HG03039 (cell line): Measurements from ENCODE around the gene SLC34A3.

Experiments
- ATAC-seq: cut with Tn5 transposase; IDR thresholded peaks from one replicate; pipeline ENCODE4 v1.9.1; 2021; ENCODE audit warnings: mild to moderate bottlenecking, moderate library complexity; ENCODE audit not compliant: unreplicated experiment

Gene SLC34A3

DNA sequence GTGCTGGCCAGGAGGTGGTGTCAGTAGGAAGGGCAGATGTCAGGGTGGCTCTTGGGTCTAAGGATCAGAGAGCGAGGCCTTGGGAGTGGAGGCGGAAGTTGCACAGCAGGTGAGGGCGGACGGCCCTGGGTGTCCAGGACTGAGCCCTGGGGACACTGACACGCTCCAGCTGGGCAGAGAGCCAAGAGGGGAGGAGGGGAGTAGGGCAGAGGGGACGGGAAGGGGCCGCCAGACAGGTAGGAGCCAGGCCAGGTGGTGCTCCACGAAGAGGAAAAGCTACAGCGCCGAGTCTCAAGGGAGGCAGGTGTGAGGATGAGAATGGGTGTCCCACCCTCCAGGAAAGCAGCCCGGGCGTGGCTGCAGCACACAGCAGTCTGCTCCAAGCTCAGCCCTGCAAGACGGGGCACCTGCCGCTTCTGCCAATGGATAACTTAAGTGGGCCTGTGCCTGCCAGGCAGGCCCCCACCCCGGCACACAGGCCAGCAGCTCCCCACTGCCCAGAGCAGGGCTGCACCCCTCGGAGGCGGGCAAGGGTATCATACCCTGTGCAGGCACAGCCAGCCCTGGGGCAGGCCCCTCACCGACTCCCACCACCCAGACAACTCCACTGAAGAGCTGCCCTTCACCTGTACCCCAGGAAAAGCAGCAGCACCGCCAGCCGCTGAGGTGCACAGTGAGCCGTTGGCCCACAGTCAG is 35.0 kb upstream of the SLC34A3 start:
- no peak for ATAC-seq

DNA sequence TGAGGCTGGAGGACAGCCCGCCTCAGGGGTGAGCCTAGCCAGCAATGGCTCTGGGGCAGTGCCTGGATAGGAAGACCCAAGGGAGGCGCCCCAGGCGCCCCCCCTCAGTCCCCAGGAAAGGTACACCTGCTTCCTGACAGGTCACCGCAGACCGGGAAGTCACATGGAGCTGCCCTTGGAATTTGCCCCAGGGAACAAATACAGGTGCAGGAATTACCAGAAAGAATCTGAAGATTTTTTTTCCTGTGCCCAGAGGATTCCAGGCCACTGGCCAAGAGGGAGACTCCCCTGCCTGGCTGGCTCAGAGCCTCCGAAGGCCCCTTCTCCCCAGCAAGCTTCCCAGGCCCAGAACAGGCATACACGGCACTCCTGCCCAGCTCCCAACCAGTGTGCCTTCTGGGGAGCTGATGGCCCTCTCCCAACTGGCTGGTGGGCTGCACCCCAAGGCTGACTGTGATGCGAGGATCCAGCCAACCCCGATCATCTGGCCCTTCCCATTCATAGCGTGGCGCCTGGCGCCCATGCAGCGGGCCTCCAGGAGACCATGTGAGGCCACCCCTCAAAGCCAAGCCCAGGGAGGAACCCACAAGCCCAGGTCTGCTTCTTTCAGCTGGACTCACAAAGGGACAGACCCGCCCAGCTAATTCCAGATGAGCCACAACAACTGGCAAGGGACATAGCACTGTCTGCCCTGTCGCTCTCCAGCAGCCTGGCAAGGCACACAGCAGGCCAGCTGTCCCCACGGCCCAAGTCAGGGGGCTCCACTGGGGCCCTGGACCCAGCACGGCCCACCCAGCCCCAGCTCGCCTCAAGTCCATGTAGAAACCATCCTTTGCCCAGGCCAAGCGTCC is 32.4 kb upstream of the SLC34A3 start:
- ATAC-seq = no peak

DNA sequence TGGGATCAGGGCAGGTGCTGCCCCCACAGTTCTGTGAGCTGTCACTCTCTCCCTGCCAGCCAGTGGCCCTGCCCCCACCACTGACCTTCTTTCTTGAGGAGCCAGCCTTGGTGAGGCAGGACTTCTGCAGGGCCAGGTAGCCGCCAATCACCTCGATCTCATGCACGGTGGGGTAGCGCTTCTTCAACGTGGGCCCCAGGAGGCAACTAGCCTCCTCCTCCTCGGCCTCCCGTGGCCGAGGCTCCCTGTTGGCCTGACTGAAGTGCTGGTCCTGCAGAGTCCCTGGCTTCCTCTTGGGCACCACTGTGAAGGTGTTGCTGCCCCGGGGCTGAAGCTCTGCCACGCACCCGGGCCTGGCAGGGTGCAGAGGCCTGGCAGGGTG is 31.8 kb upstream of the SLC34A3 start:
- ATAC-seq = no peak

DNA sequence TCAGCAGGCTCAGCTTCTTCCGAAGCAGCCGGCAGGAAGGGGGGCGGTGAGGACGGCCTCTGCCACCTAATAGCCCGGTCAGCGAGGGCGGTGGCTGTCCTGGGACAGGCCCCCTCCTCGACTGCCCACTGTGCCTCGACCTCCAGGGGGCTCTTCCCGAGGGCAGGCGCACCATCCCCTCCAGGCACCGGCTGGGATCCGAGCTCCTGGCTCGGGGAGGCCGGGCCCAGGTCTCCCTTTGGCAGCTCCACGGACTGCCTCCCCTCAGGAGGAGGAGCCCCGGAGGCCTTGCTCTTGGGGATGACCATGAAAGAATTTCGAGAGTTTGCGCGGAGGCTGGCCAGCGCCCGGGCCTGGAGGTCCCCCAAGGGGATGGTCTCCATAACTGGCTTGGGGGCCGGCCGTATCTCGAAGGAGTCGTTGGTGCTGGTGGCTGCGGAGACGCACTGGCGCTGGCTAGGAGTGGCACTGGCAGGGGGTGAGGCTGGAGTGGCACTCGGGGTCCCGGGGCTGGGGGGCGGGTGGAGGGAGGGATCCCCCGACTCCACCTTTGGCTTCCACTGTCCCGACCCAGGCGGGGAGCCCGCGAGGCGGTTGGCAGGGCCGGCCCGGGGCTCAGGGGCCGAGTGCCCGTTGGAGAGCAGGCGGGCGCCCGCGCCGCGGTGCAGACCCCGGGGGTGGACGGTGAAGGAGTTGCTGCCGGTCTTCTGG is 31.1 kb upstream of the SLC34A3 start:
- no peak for ATAC-seq

DNA sequence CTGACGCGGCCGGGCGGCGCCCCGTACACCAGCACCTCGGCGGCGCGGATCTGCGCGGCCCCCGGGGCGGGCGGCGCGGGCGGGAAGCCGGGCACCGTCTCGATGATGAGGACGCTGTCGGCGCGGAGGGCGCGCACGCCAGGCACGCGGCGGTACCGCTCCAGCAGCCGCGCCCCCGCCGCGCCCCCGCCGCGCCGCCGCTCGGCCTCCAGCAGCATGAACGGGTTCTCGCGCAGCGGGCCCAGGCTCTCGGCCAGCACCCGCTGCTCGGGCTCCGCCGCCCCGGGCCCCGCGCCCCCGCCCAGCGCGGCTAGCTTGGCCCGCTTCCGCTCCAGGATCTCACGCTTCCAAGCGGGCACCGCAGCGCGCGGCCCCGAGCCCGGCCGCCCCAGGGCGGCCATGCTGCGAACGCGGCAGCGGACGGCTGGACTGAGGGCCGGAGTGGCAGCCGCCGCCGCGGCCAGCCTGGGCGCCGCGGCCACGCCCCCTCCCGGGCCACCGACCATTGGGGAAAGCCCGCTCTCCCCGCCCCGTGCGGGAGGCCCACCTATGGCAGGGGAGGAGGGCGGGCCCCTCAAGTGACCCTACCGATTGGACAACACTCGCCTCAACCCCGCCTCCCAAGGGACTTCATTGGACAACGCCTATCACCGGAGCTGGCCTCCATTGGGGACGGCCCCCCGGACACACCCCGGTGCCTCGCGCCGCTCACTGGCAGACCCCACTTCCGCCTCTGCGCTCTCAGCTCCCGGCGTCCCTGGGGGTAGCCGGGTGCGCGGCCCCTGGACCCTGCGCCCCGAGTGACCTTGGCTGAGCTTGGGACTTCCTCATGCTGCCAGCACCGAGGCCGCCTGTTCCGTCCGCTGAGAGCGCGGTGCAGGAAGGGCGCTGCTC is 30.1 kb upstream of the SLC34A3 start, which contains the start of gene TPRN:
Gene TPRN (minus strand): TSS at position 431 of the 894 bp plus-strand sequence. CDS start 30 bp downstream, at position 401.
- ATAC-seq = peak; percentile 82

DNA sequence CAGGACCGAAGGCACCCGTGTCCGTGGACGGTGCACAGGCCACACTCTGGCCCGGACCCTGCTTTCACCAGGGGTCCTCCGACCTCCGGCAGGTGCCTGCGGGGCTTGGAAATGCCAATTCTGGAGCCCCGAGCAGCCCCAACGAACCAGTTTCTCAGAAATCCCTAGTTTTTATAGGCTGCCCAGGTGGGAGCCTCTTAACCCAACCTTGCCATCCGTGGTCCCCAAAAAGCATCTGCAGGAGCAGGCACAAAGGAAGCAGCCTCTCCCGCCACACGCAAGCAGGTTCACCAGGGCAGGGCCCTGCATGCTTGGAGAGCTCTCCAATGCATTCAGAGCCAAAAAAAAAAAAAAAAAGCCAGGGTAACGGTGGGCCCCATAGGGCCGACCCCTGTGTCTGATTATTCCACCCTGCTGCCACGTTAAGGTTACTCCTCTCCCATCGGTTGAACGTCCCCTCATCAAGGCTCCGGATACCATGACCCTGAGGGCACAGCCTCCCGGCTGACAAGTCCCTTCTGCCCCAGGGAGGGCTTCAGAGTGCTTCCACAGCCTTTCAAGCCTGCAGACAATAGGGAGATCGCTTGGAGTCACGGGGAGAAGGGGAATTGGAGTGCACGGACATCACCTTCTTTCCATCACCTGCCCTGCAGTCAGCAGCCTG is 29.4 kb upstream of the SLC34A3 start:
- no peak for ATAC-seq

DNA sequence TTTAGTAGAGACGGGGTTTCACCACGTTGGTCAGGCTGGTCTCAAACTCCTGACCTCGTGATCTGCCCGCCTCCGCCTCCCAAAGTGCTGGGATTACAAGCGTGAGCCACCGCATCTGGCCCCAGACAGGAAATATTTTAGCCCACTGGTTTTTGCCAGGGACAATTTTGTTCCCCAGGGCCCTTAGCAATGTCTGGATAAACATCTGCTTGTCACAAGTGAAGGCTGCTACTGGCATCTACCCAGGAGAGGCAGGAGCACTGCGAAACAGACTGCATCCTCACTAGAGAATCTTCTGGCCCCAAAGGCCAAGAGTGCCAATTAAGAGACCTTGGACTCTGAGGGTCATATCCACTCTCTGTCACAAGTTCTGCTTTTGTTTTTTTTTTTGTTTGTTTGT is 27.7 kb upstream of the SLC34A3 start:
- ATAC-seq = no peak

DNA sequence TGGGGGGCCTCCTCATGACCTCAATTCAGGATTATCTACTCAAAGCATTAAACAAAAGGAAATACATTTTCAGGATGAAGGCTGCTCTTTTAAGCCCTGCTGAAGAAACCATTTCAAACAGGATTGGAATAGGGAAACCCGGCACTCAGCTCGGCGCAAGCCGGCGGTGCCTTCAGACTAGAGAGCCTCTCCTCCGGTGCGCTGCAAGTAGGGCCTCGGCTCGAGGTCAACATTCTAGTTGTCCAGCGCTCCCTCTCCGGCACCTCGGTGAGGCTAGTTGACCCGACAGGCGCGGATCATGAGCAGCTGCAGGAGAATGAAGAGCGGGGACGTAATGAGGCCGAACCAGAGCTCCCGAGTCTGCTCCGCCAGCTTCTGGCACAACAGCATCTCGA is 26.0 kb upstream of the SLC34A3 start:
- no peak for ATAC-seq

DNA sequence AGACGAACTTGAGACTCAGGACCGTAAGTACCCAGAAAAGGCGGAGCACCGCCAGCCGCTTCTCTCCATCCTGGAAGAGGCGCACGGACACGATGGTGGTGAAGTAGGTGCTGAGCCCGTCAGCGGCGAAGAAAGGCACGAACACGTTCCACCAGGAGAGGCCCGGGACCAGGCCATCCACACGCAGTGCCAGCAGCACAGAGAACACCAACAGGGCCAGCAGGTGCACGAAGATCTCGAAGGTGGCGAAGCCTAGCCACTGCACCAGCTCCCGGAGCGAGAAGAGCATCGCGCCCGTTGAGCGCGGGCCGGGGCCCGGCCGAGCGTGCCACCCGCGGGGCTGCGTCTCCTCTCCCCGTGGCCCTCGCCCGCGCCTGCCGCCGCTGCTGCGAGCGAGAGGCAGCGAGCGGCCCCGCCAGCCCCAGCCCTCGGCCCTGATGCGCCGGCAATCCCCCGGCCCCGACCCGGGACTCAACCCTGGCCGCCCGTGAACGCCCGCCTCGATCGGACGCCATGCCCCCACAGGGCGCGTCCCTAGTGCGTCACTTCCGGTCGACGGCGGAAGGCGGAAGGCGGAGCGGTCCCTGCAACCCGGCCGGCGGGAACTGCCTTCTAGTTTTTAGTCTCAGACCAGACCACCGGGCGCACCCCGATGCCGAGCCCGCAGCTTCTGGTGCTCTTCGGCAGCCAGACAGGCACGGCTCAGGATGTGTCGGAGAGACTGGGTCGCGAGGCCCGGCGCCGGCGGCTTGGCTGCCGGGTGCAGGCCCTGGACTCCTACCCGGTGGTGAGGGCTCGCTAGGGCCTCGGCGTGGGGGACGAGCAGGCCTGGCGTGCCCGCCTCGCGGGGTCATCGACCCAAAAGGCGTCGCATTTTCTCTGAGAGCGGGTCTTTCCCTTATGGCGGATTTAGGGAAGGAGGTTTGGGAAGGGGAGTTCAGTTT is 25.3 kb upstream of the SLC34A3 start, which contains the start of the genes NDOR1 and TMEM203:
Gene NDOR1 (plus strand): TSS at position 575 of the 944 bp plus-strand sequence. CDS start 78 bp downstream, at position 653.
Gene TMEM203 (minus strand): TSS at position 523 of the 944 bp plus-strand sequence. CDS start 234 bp downstream, at position 289.
- ATAC-seq = peak; percentile 42

DNA sequence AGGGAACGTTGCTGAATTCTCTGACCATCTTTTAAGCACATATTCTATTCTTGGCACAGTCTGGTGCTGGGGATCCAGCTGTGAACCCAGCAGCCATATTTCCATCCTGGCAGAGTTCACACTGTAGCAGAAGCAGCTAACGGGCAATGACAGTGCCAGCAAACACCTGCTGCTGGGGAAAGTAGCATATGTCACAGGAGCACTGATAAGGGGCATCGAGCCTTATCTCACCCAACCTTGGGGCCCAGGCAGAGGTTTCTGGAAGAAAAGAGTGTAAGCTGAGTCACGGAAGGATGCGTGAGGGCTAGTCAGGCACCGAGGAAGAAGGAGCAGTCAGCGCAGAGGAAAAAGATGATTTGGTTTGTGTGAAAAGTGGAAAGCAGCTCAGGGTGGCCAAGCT is 24.1 kb upstream of the SLC34A3 start:
- no peak for ATAC-seq

DNA sequence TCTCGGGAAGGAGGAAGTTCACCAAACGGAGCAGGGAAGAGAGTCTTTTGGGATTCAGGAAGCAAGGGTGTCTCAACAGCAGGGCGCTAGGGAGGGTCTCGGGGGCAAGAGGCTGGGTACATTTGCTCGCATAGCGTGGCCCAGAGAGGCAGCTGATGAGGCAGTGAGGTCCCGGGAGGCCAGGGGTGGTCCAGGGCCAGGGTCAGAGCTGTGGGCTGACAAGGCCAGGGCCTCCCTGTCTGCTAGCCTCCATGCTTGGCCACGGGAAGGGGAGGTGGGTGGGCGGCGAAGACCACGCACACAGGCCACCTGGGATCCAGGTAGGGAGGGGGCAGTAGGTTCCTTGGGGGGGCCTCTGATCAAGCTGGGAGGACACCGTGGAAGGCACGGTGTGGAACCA is 19.2 kb upstream of the SLC34A3 start:
- ATAC-seq = no peak

DNA sequence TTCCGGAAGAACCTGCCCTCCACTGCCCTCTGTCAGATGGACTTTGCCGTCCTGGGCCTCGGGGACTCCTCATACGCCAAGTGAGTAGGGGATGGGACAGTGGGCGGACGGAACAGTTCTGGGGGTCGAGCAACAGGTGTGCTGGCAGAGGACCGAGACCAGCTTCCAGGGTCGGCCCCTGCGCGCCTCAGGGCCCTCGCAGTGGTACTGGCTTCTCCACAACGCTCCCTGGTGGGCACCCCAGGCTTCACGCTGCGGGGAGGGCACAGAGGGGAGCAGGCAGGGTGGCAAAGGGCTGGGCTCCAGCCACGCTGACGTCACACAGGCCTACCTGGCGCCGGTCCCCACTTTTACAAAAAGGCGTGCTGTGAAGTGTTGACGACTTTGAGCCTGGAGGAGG is 18.2 kb upstream of the SLC34A3 start:
- ATAC-seq = no peak

DNA sequence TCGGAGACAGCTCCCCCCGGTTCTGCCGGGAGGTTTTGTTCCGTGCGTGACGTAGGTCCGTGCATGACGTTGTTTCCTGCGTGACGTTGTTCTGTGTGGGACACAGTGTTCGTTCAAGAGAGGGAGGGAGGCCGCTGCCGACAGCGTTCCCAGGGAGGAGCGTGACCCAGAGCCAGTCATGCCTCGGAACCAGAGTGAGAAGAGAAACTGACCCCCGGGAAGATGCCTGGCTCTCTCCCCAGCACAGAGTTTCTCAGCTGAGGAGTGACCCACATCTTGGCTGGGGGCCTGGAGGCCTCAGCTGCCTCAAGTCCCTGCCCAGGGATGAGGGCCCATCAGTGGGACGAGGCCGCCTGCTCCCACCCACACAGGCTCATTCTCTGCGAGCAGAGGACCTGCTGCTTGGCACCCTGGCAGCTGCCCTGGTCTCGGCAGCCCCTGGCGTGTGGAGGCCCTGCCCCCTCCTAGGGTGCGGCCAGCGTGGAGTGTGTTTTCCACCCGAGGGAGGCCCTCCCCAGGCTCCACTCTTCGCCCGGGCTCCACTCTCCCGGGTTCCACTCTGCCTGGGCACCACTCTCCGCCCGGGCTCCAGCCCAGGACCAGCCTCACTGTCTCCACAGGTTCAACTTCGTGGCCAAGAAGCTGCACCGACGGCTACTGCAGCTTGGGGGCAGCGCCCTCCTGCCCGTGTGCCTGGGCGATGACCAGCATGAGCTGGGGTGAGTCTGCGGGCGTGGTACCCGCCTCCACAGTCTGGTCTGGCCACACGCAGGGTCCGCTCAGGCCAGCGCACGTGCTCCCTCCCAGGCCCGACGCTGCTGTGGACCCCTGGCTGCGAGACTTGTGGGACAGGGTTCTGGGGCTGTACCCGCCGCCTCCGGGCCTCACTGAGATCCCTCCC is 17.3 kb upstream of the SLC34A3 start:
- ATAC-seq = no peak

DNA sequence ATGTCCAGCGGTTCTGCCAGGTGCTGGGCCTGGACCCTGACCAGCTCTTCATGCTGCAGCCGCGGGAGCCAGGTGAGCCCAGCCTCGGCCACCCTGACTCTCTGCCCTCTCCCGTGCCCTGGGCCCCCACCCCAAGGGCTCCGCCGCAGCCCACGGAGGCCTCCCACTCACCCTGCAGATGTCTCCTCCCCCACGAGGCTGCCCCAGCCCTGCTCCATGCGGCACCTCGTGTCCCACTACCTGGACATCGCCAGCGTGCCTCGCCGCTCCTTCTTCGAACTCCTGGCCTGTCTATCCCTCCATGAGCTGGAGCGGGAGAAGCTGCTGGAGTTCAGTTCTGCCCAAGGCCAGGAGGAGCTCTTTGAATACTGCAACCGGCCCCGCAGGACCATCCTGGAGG is 16.1 kb upstream of the SLC34A3 start:
- ATAC-seq = no peak

DNA sequence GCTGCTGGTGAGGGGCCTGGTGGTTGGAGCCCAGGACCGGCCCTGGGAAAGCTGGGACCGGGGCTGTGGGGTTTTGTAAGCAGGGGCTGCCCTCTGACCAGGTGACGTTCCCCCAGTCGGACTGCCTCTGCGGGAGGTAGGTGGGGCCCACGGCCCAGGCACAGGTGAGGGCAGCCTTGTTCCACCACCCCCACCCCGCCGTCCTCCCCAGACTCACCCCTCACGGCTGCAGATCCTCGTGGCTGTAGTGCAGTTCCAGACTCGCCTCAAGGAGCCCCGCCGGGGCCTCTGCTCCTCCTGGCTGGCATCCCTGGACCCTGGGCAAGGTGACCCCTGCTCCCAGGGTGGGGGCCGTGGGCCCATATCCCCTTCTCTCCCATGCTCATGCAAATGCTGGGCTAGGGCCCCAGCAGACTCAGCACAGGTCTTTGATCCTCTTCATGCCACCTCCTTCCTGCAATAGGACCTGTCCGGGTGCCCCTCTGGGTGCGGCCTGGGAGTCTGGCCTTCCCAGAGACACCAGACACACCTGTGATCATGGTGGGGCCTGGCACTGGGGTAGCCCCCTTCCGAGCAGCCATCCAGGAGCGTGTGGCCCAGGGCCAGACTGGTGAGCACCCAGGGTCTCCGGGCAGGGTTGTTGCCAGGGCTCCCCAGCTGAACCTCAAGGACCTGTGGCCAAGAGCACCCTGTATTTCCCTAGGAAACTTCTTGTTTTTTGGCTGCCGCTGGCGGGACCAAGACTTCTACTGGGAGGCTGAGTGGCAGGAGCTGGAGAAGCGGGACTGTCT is 15.3 kb upstream of the SLC34A3 start:
- no peak for ATAC-seq

DNA sequence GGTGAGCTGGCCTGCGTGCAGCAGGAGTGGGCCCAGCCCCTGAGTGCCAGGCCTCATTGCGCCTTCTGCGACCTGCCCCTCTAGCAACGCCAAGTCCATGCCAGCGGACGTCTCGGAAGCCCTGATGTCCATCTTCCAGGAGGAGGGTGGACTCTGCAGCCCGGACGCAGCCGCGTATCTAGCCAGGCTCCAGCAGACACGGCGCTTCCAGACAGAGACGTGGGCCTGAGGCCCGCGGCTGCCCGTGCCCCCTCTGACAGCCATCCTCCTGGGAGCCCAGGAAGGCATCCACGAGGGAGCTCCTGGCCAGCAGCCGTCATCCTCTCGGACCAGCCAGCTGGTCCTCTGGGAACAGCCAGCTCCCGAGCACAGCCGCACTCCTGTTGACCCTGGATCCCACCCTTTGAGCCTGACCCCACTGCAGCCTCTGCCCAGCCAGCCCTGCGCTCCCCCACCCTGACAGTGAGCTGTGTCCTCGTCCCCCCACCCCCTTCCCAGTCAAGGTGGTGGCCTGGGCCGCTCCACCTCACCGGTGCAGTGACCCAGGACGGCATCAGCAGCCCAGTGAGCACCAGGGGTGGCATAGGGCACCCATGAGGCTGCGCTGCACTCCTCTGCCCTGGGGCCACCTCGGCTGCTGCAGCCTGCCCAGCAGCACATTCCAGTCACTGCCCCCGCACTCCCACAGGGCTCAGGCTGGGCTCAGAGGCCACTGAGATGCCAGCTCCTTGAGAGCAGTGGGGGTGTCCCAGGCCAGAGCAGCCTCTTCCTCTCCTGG is 14.3 kb upstream of the SLC34A3 start:
- ATAC-seq = no peak
